Osteocyte (in vitro differentiated cells): ENCODE results near the gene S100A5. TPM values are rescaled to one million over a fixed set of nuclear protein-coding genes. Genes with fewer than 3 reads are reported as not detected.
"Not testable (repeated sequence)": the region's sequence is repeated elsewhere in the genome, so short reads cannot be mapped to it uniquely, and the experiment has no call there.

ENCODE experiments used
- DNase-seq: peaks from one replicate; pipeline ENCODE4 v3.0.0; 2021; ENCODE audit warnings: mixed read lengths; ENCODE audit not compliant: unreplicated experiment; ENCODE audit errors: extremely low spot score
- H3K27ac Mint-ChIP-seq: one replicate; pipeline ENCODE4 v1.8.0; 2021; ENCODE audit warnings: mild to moderate bottlenecking, mixed read lengths; ENCODE audit not compliant: unreplicated experiment
- H3K27me3 Mint-ChIP-seq: one replicate; pipeline ENCODE4 v1.8.0; 2021; ENCODE audit warnings: mixed read lengths; ENCODE audit not compliant: unreplicated experiment
- H3K36me3 Mint-ChIP-seq: one replicate; pipeline ENCODE4 v1.8.0; 2021; ENCODE audit warnings: mixed read lengths; ENCODE audit not compliant: unreplicated experiment
- H3K4me1 Mint-ChIP-seq: one replicate; pipeline ENCODE4 v1.8.0; 2021; ENCODE audit warnings: mixed read lengths; ENCODE audit not compliant: unreplicated experiment
- H3K4me3 Mint-ChIP-seq: one replicate; pipeline ENCODE4 v1.8.0; 2021; ENCODE audit warnings: mild to moderate bottlenecking, moderate library complexity, mixed read lengths; ENCODE audit not compliant: unreplicated experiment
- H3K9me3 Mint-ChIP-seq: one replicate; pipeline ENCODE4 v1.8.0; 2021; ENCODE audit warnings: mixed read lengths; ENCODE audit not compliant: unreplicated experiment
- total RNA-seq: library from RNA; stranded (reverse); gene quantifications from 2 replicates; pipeline ENCODE4 v1.2.1, GENCODE V29; 2021
- TF ChIP-seq, protein P1 (sequence below): fragments of 200-600 bp; sonication (generic); IDR thresholded peaks from 2 replicates; pipeline ENCODE4 v1.5.0; 2021; ENCODE audit warnings: antibody characterized with exemption, mild to moderate bottlenecking, moderate library complexity

The S100A5 gene
- total RNA-seq, 1 donor from 2014 or later = 1.0 TPM

DNA sequence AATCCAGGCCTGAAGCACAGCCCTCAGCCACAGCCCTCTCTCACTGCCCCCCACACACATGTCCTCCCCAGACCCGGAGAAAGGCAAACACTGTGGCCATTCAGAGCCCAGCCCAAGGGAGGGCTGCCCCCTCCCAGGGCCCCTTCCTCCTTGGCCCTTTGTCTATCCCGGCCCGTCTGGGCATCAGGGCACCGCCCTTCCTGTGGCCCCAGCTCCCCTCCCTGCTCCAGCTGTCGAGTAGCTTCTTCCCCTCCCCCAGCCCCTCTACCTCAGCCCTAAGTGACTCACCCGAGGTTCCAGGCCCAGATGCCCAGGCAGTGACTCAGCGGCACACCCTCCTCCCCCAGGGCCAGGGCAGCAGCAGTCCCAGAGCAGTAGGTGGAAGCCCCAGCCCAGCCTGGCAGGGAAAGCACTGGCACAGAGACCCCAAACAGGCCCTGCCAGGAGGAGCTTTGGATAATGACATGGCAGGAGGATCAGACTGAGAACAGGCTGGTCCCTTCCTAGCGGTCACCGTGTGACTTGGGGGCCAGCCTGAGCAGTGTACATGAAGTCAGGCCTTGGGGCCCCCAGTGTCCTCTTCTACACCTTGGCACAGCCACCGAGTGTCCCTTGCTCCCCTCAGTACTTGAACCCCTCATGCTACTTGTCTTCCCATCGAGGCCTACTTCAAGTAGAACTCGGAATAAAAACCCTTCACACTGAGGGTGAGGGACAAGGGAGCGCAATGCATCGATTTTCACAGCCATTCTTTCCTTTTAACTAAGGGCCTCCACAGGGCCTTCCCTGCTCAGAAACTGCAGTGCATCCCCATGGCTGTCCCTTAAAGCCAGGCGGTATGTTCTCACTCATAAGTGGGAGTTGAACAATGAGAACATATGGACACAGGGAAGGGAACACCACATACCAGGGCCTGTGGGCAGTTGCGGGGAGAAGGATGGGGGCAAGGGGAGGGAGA lies 26.0 kb upstream of the S100A5 start:
- TF ChIP-seq, protein P1, sequence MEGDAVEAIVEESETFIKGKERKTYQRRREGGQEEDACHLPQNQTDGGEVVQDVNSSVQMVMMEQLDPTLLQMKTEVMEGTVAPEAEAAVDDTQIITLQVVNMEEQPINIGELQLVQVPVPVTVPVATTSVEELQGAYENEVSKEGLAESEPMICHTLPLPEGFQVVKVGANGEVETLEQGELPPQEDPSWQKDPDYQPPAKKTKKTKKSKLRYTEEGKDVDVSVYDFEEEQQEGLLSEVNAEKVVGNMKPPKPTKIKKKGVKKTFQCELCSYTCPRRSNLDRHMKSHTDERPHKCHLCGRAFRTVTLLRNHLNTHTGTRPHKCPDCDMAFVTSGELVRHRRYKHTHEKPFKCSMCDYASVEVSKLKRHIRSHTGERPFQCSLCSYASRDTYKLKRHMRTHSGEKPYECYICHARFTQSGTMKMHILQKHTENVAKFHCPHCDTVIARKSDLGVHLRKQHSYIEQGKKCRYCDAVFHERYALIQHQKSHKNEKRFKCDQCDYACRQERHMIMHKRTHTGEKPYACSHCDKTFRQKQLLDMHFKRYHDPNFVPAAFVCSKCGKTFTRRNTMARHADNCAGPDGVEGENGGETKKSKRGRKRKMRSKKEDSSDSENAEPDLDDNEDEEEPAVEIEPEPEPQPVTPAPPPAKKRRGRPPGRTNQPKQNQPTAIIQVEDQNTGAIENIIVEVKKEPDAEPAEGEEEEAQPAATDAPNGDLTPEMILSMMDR = no peak
- Mint-ChIP-seq H3K27me3 (no peaks in the 10 kb centered on the region), H3K36me3 (no peaks in the 10 kb centered on the region), H3K4me3 (no peak overlapping the region), H3K4me1 (peaks cover 53% of the 10 kb centered on the region), H3K27ac (peak overlapping the region; percentile 100), H3K9me3 (no peaks in the 10 kb centered on the region)
- DNase-seq = peak; percentile 99

DNA sequence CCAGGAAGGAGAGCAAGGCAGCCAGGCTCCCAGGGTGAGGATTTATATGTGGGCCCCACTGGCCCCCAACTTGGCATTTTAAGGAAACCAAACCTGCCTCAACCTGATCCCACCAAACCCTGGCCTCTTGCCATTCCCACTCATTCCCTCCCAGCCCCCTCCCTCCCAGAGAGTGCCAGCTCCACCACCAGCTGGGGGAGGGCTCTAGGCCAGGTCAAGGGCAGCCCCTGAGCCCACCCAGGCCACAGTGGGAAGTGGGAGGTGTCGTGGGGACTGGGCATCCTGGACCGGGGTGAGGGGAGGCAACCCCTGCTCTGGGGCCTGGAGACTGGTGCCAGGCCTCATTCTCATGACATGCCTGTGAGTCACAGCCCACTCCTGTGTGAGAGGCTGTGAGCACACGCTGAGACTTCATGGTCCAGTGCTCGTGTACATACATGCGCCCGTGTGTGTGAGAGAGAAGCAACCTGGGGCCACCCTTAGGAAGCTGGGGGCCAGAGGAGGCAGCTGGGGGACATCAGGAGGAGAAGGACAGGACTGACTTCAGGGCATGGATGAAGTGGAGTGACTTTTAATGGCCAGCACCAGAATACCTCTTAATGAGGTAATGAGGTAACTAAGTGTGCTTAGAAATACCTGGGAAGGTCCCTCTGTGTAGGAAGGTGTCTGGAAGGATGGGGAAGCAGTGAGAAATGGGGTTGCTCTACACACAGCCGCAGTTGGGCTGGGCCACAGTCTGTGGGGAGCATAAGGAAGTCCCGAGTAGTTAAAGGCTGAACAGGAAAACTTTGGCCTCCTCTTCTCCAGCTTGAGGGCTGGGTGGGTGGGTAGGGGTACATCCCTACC lies 25.0 kb upstream of the S100A5 start, which contains the start of gene S100A2:
S100A2 (minus strand) TSS at position 316 of the 846 bp plus-strand sequence. CDS start 1,967 bp downstream, outside the sequence.
- Mint-ChIP-seq H3K36me3 (no peaks in the 10 kb centered on the region), H3K4me3 (no peak within 1 kb of the TSS)

DNA sequence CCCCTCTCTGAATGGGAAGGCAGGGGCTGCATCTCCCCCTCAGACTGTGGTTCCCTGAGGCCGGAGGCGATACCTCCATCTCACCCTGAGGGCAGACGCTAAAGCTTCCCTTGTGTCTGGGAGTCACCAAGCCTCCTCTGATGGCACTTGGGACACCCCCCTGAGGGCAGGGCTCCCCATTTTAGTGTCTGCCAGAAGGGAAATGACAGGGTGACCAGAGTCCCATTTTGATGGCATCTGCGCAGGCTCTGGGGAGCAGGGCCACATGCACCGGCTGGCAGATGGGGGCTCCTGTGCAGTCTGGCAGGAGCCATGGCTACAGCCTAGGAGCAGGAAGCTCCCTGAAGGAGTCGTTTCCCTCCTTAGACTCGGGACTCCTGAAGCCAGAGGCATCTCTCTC lies 23.3 kb upstream of the S100A5 start:
- DNase-seq = no peak
- Mint-ChIP-seq H3K4me1 (peaks cover 50% of the 10 kb centered on the region), H3K27me3 (no peaks in the 10 kb centered on the region), H3K9me3 (no peaks in the 10 kb centered on the region), H3K36me3 (no peaks in the 10 kb centered on the region), H3K4me3 (no peak overlapping the region), H3K27ac (peak overlapping the region; percentile 82)
- TF ChIP-seq, protein P1 = no peak

More for the DNA sequence above, 25.0 kb upstream of the S100A5 start, which contains the start of gene S100A2:
- Mint-ChIP-seq H3K9me3 (no peaks in the 10 kb centered on the region), H3K4me1 (peaks cover 50% of the 10 kb centered on the region), H3K27me3 (no peaks in the 10 kb centered on the region), H3K27ac (peak within 1 kb of the TSS; percentile 100)
- no peak for DNase-seq
- TF ChIP-seq, protein P1 = no peak

DNA sequence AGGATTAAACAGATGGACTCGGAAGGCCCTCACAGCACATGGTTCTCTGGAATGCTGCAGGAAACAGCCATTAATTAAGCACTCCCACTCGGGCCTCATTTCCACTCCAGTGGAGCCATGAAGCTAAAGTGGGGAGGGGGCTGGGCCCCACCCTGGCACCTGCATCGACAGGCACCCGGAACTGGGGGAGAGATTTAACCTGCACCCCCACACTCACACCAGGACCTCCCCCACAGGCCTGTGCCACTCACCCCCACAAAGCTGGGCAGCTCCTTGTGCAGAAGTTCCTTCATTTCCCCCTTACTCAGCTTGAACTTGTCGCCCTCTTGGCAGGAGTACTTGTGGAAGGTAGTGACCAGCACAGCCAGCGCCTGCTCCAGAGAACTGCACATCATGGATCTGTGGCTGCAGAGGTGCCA lies 22.8 kb upstream of the S100A5 start:
- no peak for DNase-seq
- H3K27ac Mint-ChIP-seq = no peak overlapping the region
- no peaks in the 10 kb centered on the region for H3K9me3 Mint-ChIP-seq
- no peak overlapping the region for H3K4me3 Mint-ChIP-seq
- H3K4me1 Mint-ChIP-seq = peaks cover 46% of the 10 kb centered on the region
- TF ChIP-seq, protein P1 = no peak
- H3K36me3 Mint-ChIP-seq = no peaks in the 10 kb centered on the region
- H3K27me3 Mint-ChIP-seq = no peaks in the 10 kb centered on the region

DNA sequence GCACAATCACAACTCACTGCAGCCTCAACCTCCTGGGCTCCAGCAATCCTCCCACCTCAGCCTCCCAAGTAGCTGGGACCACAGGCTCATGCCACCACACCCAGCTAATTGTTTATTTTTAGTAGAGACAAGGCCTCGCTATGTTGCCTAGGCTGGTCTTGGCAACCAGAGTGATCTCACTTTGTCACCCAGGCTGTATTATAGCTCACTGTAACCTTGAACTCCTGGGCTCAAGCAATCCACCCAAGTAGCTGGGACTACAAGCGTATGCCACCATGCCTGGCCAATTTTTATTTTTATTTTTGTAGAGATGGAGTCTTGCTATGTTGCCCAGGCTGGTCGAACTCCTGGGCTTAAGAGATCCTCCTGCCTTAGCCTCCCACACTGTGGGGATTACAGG lies 21.3 kb upstream of the S100A5 start:
- H3K9me3 Mint-ChIP-seq, DNase-seq, H3K4me3 Mint-ChIP-seq, H3K36me3 Mint-ChIP-seq, H3K27me3 Mint-ChIP-seq: not testable (repeated sequence)
- Mint-ChIP-seq H3K4me1 (peaks cover 34% of the 10 kb centered on the region), H3K27ac (peak overlapping the region; percentile 56)
